ENCODE data around the gene FOXN1. TPM values are rescaled to one million over a fixed set of nuclear protein-coding genes. Genes with fewer than 3 reads are reported as not detected.

Gene FOXN1
- total RNA-seq, 4 donors from 2014 or later, result not detected

DNA sequence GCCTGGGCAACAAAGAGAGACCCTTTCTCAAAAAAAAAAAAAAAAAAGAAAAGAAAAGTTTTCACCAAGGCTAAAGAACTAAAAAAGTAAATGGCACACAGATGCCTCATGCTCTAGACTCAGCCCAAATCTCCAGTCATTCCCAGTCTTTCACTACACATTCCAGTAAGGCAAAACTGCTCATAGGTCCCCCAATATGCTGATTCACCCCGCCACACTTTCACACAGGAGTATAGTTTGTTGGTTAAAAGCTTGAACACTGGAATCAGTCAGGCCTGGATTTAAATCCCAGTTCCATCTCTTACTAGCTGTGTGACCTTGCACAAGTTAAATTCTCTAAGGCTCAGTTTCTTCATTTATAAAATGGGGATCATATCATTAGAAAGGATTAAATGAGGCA is 63.3 kb downstream of the FOXN1 start:
- H3K27ac ChIP-seq, result no peak overlapping the region
- no peak overlapping the region for H3K4me3 ChIP-seq
- no peaks in the 10 kb centered on the region for H3K9me3 ChIP-seq
- H3K27me3 ChIP-seq, result no peaks in the 10 kb centered on the region
- DNase-seq, result no peak
- peaks cover 5 to 42% (median 13%) of the 10 kb centered on the region in 4 donors for H3K4me1 ChIP-seq
- peaks cover 0 to 20% (median 0%) of the 10 kb centered on the region in 3 donors for H3K36me3 ChIP-seq
- no peak for TF ChIP-seq POLR2A (IDR thresholded peaks at IDR 0.05)
- TF ChIP-seq, protein P1, sequence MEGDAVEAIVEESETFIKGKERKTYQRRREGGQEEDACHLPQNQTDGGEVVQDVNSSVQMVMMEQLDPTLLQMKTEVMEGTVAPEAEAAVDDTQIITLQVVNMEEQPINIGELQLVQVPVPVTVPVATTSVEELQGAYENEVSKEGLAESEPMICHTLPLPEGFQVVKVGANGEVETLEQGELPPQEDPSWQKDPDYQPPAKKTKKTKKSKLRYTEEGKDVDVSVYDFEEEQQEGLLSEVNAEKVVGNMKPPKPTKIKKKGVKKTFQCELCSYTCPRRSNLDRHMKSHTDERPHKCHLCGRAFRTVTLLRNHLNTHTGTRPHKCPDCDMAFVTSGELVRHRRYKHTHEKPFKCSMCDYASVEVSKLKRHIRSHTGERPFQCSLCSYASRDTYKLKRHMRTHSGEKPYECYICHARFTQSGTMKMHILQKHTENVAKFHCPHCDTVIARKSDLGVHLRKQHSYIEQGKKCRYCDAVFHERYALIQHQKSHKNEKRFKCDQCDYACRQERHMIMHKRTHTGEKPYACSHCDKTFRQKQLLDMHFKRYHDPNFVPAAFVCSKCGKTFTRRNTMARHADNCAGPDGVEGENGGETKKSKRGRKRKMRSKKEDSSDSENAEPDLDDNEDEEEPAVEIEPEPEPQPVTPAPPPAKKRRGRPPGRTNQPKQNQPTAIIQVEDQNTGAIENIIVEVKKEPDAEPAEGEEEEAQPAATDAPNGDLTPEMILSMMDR (IDR thresholded peaks at IDR 0.05), result no peak

DNA sequence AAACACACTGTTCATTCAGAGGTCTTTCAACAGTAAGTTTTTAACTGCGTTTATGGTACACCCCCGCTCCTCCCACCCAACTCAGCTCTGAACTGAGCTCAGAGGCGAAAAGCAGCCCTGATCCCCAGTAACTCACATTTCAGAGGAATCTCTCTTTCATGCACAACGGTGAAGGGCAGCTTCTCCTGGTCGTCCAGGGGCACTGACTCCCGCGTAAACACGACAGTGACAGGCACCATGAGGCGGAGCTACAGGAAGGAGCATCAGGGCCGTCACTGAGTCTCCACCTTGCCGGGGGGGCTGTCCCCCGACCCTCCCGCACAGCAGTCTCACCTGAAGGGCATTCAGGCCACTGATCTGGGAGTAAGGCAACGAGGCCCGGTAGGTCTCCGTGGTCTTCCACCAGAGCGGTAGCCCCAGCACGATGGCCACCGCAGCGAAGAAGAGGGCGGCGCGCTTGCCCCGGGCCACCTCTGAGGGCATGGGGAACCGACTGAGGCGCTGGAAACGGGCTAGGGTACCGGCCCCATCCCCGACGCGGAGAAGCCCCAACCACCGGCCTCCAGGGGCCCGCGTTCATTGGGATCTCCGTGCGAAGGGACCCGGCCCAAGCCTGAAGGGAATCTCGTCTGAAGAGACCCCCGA is 64.7 kb downstream of the FOXN1 start:
- DNase-seq, result peak; percentile 65 to 78 (median 73)
- Histone ChIP-seq H3K4me1 (peaks cover 5 to 51% (median 13%) of the 10 kb centered on the region in 4 donors), H3K27ac (peak overlapping the region; percentile 82 to 91 (median 86)), H3K9me3 (no peaks in the 10 kb centered on the region), H3K36me3 (peaks cover 0 to 20% (median 0%) of the 10 kb centered on the region in 3 donors), H3K4me3 (peak overlapping the region; percentile 79 to 93 (median 88)), H3K27me3 (no peaks in the 10 kb centered on the region)
- TF ChIP-seq POLR2A (IDR thresholded peaks at IDR 0.05), result no peak

DNA sequence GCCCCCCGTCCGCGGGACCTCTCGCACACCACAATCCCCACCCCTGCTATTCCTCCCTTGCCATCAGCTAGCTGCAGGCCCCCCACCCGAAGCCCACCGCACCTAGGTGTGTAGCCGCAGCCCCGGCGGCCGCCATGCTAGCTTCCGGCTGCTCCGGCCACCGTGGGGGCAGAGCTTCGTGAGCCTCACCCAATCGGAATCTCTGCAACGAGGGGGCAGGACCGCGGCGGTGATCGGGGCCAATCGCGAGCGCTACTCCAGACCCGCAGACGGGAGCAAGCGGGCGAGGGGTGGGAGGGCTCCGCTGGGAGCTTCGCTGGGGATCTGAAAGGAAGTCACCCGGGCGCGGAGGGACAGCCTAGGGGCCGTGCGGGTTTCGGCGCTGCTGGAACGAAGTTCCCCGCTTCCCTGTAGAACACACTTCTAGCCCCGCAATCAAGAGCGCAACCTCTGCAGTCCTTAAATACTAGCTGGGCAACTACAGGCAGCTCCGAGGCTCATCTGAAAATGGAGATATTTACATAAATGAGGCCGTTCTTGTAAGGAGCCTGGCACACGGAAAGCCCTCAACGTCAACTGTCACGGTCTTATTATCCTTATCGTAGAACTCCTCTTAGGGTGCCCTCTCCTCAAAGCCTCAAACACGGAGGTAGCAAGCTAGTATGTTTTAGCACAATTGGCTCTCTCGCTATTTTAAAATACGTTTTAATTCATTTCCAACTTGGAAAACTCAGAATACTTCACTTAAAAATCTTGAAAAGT is 65.4 kb downstream of the FOXN1 start, which contains the start of gene PIGS:
TSS of gene PIGS (minus strand) at position 164 of the 762 bp plus-strand sequence. CDS start at position 136, 28 bp downstream.
- H3K4me3 ChIP-seq, result peak within 1 kb of the TSS; percentile 79 to 93 (median 88)
- peak within 1 kb of the TSS; percentile 82 to 91 (median 86) for H3K27ac ChIP-seq
- TF ChIP-seq, protein P1 (IDR thresholded peaks at IDR 0.05), result no peak
- TF ChIP-seq POLR2A (IDR thresholded peaks at IDR 0.05), result peak; percentile 87 to 94
- peak; percentile 94 to 98 (median 97) for DNase-seq
- no peaks in the 10 kb centered on the region for H3K9me3 ChIP-seq
- no peaks in the 10 kb centered on the region for H3K27me3 ChIP-seq
- peaks cover 5 to 53% (median 13%) of the 10 kb centered on the region in 4 donors for H3K4me1 ChIP-seq
- H3K36me3 ChIP-seq, result peaks cover 0 to 17% (median 0%) of the 10 kb centered on the region in 3 donors

DNA sequence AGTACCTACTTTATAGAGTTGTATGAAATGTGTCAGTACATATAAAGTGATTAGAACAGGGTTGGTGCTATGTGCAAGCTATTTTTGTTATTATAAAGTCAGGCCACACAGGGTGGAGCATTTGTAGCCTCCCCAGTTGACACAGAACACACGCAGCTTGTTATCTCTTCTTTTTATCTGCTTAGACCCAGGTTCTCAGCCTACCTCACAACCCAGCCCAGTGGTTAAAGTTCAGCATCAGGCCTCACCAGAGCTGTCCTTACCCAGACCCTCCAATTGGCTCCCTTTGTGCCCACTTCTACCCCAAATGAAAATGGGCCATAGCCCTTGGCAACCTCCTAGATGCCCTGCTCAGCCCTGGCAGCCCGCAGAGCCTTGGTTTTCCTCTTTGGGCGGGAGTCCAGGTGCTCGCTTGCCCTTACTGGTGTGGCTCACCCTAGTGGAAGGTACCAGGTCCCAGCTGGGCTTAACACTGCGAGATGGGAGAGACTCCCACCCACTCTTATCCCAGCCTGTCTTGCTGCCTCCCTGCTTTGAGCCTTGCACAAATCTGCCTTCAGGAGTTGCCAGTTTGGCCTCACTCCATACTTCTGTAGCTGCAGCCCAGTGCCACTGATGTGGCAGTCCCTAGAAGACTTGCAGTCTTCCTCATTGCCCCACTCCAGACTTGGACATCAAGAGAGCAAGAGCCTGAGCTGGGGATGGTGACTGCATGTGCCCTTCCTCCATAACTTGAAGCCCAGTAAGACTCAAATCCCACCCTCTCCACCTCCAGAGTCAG is 66.3 kb downstream of the FOXN1 start:
- H3K27ac ChIP-seq, result peak overlapping the region in 3 of 4 donors; percentile 82 to 91 (median 86)
- DNase-seq, result peak in 1 of 3 donors; percentile 66
- H3K4me1 ChIP-seq, result peaks cover 0 to 54% (median 15%) of the 10 kb centered on the region in 4 donors
- TF ChIP-seq, protein P1 (IDR thresholded peaks at IDR 0.05), result no peak
- peak in 1 of 2 donors; percentile 35 for TF ChIP-seq POLR2A (IDR thresholded peaks at IDR 0.05)
- no peaks in the 10 kb centered on the region for H3K27me3 ChIP-seq
- no peaks in the 10 kb centered on the region for H3K9me3 ChIP-seq
- peak overlapping the region in 3 of 4 donors; percentile 79 to 93 (median 89) for H3K4me3 ChIP-seq
- H3K36me3 ChIP-seq, result peaks cover 0 to 8% (median 0%) of the 10 kb centered on the region in 3 donors

DNA sequence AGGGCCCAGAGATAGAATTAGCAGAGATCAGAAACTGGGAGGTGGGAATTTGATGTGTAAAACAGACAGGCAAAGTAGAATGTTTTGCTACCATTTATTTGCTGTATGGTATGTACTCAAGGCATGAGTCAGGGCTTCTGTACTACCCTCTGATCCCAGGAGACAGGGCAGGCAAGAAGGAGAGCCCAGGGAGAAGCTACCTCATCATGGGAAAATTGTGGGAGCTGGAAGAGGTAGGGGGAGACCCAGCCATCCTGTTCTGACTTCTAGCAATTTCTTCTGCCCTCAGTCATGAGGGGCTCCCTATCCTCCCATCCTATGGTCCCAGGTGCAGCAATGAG is 66.9 kb downstream of the FOXN1 start:
- peak overlapping the region in 1 of 4 donors; percentile 86 for H3K27ac ChIP-seq
- H3K9me3 ChIP-seq, result no peaks in the 10 kb centered on the region
- TF ChIP-seq POLR2A (IDR thresholded peaks at IDR 0.05), result no peak
- TF ChIP-seq, protein P1 (IDR thresholded peaks at IDR 0.05), result no peak
- peaks cover 0 to 8% (median 0%) of the 10 kb centered on the region in 3 donors for H3K36me3 ChIP-seq
- H3K4me3 ChIP-seq, result no peak overlapping the region
- peak in 1 of 3 donors; percentile 47 for DNase-seq
- H3K4me1 ChIP-seq, result peaks cover 0 to 53% (median 14%) of the 10 kb centered on the region in 4 donors
- no peaks in the 10 kb centered on the region for H3K27me3 ChIP-seq
